Fibroblast of the conjunctiva (primary cell): ENCODE measurements around the gene PZP.
"Not testable (repeated sequence)": the region's sequence is repeated elsewhere in the genome, so short reads cannot be mapped to it uniquely, and the experiment has no call there.

Experiments
- DNase-seq: peaks from one replicate; pipeline ENCODE4 v3.0.0-alpha.2; 2010; ENCODE audit warnings: low read depth

PZP gene

GRCh38 chr12:9180810-9181209, 27.4 kb downstream of the PZP start:
- DNase-seq: no peak

- DNase-seq: no peak
Observed at GRCh38 chr12:9179781-9180180, 28.4 kb downstream of the PZP start.

GRCh38 chr12:9169979-9170634, 38.1 kb downstream of the PZP start:
- DNase-seq: no peak

- not testable (repeated sequence) for DNase-seq
Observed at GRCh38 chr12:9167345-9167744, 40.9 kb downstream of the PZP start.

GRCh38 chr12:9163392-9163791, 44.8 kb downstream of the PZP start:
- DNase-seq: no peak

- no peak for DNase-seq
Observed at GRCh38 chr12:9156119-9156518, 52.1 kb downstream of the PZP start.

- DNase-seq: no peak
Observed at GRCh38 chr12:9149372-9149771, 58.8 kb downstream of the PZP start.

GRCh38 chr12:9148926-9149325, 59.3 kb downstream of the PZP start:
- no peak for DNase-seq

- no peak for DNase-seq
Observed at GRCh38 chr12:9147461-9147860, 60.7 kb downstream of the PZP start.

GRCh38 chr12:9144730-9145106, 63.5 kb downstream of the PZP start:
- DNase-seq: no peak

GRCh38 chr12:9143929-9144729, 64.1 kb downstream of the PZP start:
- DNase-seq: no peak

GRCh38 chr12:9143137-9143536, 65.1 kb downstream of the PZP start:
- no peak for DNase-seq

GRCh38 chr12:9139588-9140290, 68.5 kb downstream of the PZP start:
- not testable (repeated sequence) for DNase-seq

- DNase-seq: no peak
Observed at GRCh38 chr12:9135903-9136310, 72.3 kb downstream of the PZP start.

GRCh38 chr12:9134981-9135628, 73.1 kb downstream of the PZP start:
- DNase-seq: no peak

GRCh38 chr12:9133216-9133916, 74.8 kb downstream of the PZP start:
- DNase-seq: no peak

GRCh38 chr12:9132008-9132535, 76.1 kb downstream of the PZP start:
- no peak for DNase-seq

- no peak for DNase-seq
Observed at GRCh38 chr12:9130244-9130643, 78.0 kb downstream of the PZP start.

- DNase-seq: no peak
Observed at GRCh38 chr12:9127936-9128663, 80.1 kb downstream of the PZP start.

GRCh38 chr12:9127484-9127883, 80.7 kb downstream of the PZP start:
- no peak for DNase-seq
